Middle frontal gyrus (tissue), 1 donor: ENCODE measurements around the gene MAN2B1.
"Not testable (repeated sequence)": the region's sequence is repeated elsewhere in the genome, so short reads cannot be mapped to it uniquely, and the experiment has no call there.

Experiments used
- DNase-seq: peaks from one replicate; pipeline ENCODE4 v3.0.0-alpha.2; 2015; ENCODE audit warnings: low spot score; ENCODE audit errors: extremely low spot score

The MAN2B1 gene

GRCh38 chr19:12689581-12690216, 23.2 kb upstream of the MAN2B1 start:
- DNase-seq, result no peak

- no peak for DNase-seq
Observed at GRCh38 chr19:12689012-12689411, 22.5 kb upstream of the MAN2B1 start.

- no peak for DNase-seq
Observed at GRCh38 chr19:12687496-12688196, 21.1 kb upstream of the MAN2B1 start, which contains the start of gene GNG14. Gene GNG14 (plus strand): TSS chr19:12687998. CDS start chr19:12688049, 51 bp downstream.

- no peak for DNase-seq
Observed at GRCh38 chr19:12685831-12686230, 19.3 kb upstream of the MAN2B1 start.

GRCh38 chr19:12681074-12681987, 14.8 kb upstream of the MAN2B1 start, which contains the start of gene DHPS:
Gene DHPS (minus strand): TSS chr19:12681880. CDS start chr19:12681766, 114 bp downstream.
- peak; percentile 91 for DNase-seq

GRCh38 chr19:12680034-12680433, 13.5 kb upstream of the MAN2B1 start:
- DNase-seq, result no peak

- DNase-seq, result not testable (repeated sequence)
Observed at GRCh38 chr19:12678039-12678438, 11.5 kb upstream of the MAN2B1 start.

- DNase-seq, result no peak
Observed at GRCh38 chr19:12676928-12677327, 10.4 kb upstream of the MAN2B1 start.

GRCh38 chr19:12676384-12676792, 9.8 kb upstream of the MAN2B1 start:
- no peak for DNase-seq

GRCh38 chr19:12675940-12676339, 9.4 kb upstream of the MAN2B1 start:
- no peak for DNase-seq

GRCh38 chr19:12675399-12675798, 8.9 kb upstream of the MAN2B1 start:
- no peak for DNase-seq

- no peak for DNase-seq
Observed at GRCh38 chr19:12672744-12673143, 6.2 kb upstream of the MAN2B1 start.

GRCh38 chr19:12670159-12670928, 3.8 kb upstream of the MAN2B1 start:
- DNase-seq, result no peak

- DNase-seq, result peak; percentile 76
Observed at GRCh38 chr19:12669270-12670158, 3.0 kb upstream of the MAN2B1 start.

- no peak for DNase-seq
Observed at GRCh38 chr19:12668932-12669269, 2.4 kb upstream of the MAN2B1 start.

- no peak for DNase-seq
Observed at GRCh38 chr19:12668346-12668745, 1.8 kb upstream of the MAN2B1 start.

GRCh38 chr19:12667731-12668302, 1.3 kb upstream of the MAN2B1 start:
- no peak for DNase-seq

- DNase-seq, result no peak
Observed at GRCh38 chr19:12665671-12666264, 774 bp downstream of the MAN2B1 start.

- DNase-seq, result no peak
Observed at GRCh38 chr19:12665281-12665573, 1.3 kb downstream of the MAN2B1 start.
